ENCODE measurements around the gene CRTAC1. TPM values are rescaled to one million over a fixed set of nuclear protein-coding genes. Genes with fewer than 3 reads are reported as not detected.
A peak's percentile ranks its signal among the peaks of the same experiment; 100 is the strongest.

The CRTAC1 gene
- total and polyA plus RNA-seq, 9 of the 15 experiments (the other 6 are each of a cell fraction or from before 2014, with no cell fraction given), result not detected

DNA sequence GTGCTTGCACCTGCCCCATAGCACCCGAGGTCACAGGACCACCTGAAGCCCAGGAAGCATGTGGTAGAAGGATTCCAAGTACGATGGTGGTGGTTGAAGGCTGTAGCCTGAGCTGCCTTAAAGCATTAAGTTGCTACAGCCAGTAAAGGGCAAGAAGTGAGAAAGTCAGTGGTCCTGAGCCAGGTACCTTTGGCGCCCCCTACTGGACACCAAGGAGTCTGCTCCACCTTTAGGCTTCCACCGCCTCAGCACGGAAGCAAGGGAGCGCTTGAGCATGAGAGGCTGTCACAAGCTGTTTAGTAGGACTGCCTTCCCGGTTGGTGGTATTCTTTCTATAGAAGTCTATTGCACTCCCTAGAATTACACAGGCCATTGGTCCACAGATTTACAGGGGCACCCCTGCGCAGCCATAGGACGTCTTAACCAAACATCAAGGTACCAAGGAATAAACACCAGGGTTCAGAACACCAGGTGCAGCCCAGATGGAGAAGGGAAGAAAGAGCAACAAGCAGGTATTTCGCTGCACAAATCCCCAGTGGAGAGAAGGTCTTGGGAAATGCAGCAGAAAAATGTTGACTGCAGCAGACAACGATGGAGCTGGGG is 2.2 kb downstream of the CRTAC1 start:
- FAIRE-seq, result peak; percentile 26
- H3K27me3 ChIP-seq (ENCODE audit: control insufficient read depth in 2 of 2, insufficient read depth in 2 of 2, low read length in 2 of 2), result peaks cover 0 to 30% of the 10 kb centered on the region in 2 experiments; a peak in 2 of 5 replicates
- TF ChIP-seq, protein P1, sequence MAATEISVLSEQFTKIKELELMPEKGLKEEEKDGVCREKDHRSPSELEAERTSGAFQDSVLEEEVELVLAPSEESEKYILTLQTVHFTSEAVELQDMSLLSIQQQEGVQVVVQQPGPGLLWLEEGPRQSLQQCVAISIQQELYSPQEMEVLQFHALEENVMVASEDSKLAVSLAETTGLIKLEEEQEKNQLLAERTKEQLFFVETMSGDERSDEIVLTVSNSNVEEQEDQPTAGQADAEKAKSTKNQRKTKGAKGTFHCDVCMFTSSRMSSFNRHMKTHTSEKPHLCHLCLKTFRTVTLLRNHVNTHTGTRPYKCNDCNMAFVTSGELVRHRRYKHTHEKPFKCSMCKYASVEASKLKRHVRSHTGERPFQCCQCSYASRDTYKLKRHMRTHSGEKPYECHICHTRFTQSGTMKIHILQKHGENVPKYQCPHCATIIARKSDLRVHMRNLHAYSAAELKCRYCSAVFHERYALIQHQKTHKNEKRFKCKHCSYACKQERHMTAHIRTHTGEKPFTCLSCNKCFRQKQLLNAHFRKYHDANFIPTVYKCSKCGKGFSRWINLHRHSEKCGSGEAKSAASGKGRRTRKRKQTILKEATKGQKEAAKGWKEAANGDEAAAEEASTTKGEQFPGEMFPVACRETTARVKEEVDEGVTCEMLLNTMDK (IDR thresholded peaks at IDR 0.05; ENCODE audit: borderline replicate concordance, insufficient read depth, low read depth, low read length, poor library complexity, severe bottlenecking), result peak; percentile 29
- TF ChIP-seq RHOXF2B (CRISPR knock-in tag; conservative IDR thresholded peaks at IDR 0.05) (no peak), HNRNPK (IDR thresholded peaks at IDR 0.05; ENCODE audit: low read depth, low read length, poor library complexity, severe bottlenecking) (no peak), RAD21 (CRISPR knock-in tag; conservative IDR thresholded peaks at IDR 0.05 in 1 of 2, IDR thresholded peaks at IDR 0.05 in 1 of 2) (peak; percentile 38 to 69; a peak in 3 of 4 replicates), GTF2F1 (IDR thresholded peaks at IDR 0.05; ENCODE audit: low read depth, low read length) (no peak), NFE2 (IDR thresholded peaks at IDR 0.05; ENCODE audit: low read depth) (no peak), XRCC5 (IDR thresholded peaks at IDR 0.05; ENCODE audit: low read depth, low read length) (0 out of 2 replicates have a peak, but pooled peaks have one; percentile 46), ZBTB1 (CRISPR knock-in tag; IDR thresholded peaks at IDR 0.05; ENCODE audit: borderline replicate concordance, low read depth) (no peak), KLF16 (IDR thresholded peaks at IDR 0.05) (peak; percentile 29; the same call in 1 of the 2 replicates), STAG1 (CRISPR knock-in tag; IDR thresholded peaks at IDR 0.05; ENCODE audit: borderline replicate concordance) (peak; percentile 34; the same call in 1 of the 2 replicates), ZNF766 (CRISPR knock-in tag; conservative IDR thresholded peaks at IDR 0.05) (no peak), ETV6 (IDR thresholded peaks at IDR 0.05; ENCODE audit: borderline replicate concordance in 1 of 2, low read depth in 2 of 2, low read length in 1 of 2) (no peak), ETV6 (CRISPR knock-in tag; IDR thresholded peaks at IDR 0.05; ENCODE audit: borderline replicate concordance) (no peak), PHF20 (IDR thresholded peaks at IDR 0.05; ENCODE audit: partially characterized antibody) (no peak), MTA1 (IDR thresholded peaks at IDR 0.05; ENCODE audit: borderline replicate concordance) (no peak), CBX8 (IDR thresholded peaks at IDR 0.05; ENCODE audit: borderline replicate concordance, extremely low read depth, low read depth, low read length, poor library complexity, severe bottlenecking) (no peak), ELF1 (tag; IDR thresholded peaks at IDR 0.05) (no peak), ZNF79 (CRISPR knock-in tag; IDR thresholded peaks at IDR 0.05; ENCODE audit: low read depth) (no peak), PURB (CRISPR knock-in tag; IDR thresholded peaks at IDR 0.05; ENCODE audit: low read depth) (no peak)
- TF ChIP-seq, protein P2, sequence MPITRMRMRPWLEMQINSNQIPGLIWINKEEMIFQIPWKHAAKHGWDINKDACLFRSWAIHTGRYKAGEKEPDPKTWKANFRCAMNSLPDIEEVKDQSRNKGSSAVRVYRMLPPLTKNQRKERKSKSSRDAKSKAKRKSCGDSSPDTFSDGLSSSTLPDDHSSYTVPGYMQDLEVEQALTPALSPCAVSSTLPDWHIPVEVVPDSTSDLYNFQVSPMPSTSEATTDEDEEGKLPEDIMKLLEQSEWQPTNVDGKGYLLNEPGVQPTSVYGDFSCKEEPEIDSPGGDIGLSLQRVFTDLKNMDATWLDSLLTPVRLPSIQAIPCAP (CRISPR knock-in tag; IDR thresholded peaks at IDR 0.05; ENCODE audit: borderline replicate concordance), result no peak

More for the DNA sequence above, 2.2 kb downstream of the CRTAC1 start:
- Histone ChIP-seq H3K9ac (ENCODE audit: insufficient read depth in 1 of 2, low read depth in 2 of 2, low read length in 2 of 2) (no peak overlapping the region), H3K79me2 (ENCODE audit: control insufficient read depth, insufficient read depth, low read length) (no peaks in the 10 kb centered on the region), H2AFZ (ENCODE audit: low read depth, low read length) (no peak overlapping the region), H3K36me3 (ENCODE audit: control insufficient read depth, insufficient read depth, low read length) (no peaks in the 10 kb centered on the region), H3K27ac (ENCODE audit: extremely low read depth, low read depth, low read length) (no peak overlapping the region), H3K4me3 (no peak overlapping the region), H4K20me1 (replicated peaks; ENCODE audit: control insufficient read depth, insufficient read depth, low read length) (0 out of 2 replicates have a peak, but pooled peaks cover 3% of the 10 kb centered on the region), H3K9me1 (ENCODE audit: control insufficient read depth, insufficient read depth, low read length) (no peaks in the 10 kb centered on the region), H3K9me3 (replicated peaks; ENCODE audit: control insufficient read depth, insufficient read depth, low read depth, low read length) (no peaks in the 10 kb centered on the region), H3K4me1 (replicated peaks in 1 of 2; ENCODE audit: control insufficient read depth in 2 of 2, insufficient read depth in 2 of 2, low read length in 2 of 2) (no peaks in the 10 kb centered on the region; a peak in 1 of 5 replicates), H3K4me2 (ENCODE audit: insufficient read depth, low read length) (no peak overlapping the region)
- intact Hi-C loops (cut with micrococcal nuclease) (loop anchor here (1.0 kb wide), 1 partner anchor 114 kb away; no protein-coding TSS in a partner anchor), in situ Hi-C loops (cut with MboI) (no loop called here)
- peak; percentile 71 to 80 (median 76) for DNase-seq (ENCODE audit: extremely low read depth in 1 of 4, low spot score in 3 of 4)
- ChIA-PET POLR2A (no interaction called here), CTCF (ENCODE audit: low intra/inter-chr PET ratio) (interaction anchor here (1.1 to 1.2 kb wide), 2 partner anchors 113 to 236 kb away, joined by 3 read pairs; no protein-coding TSS in a partner anchor)
- no TSS peak for BruUV-seq (replicated peaks)
- ATAC-seq, result peak; percentile 95
- 1% methylated on average over 10 of the region's 11 CpGs for WGBS (ENCODE audit: insufficient coverage, low coverage, missing lambda C conversion rate)
